22Rv1 (cell line): Measurements from ENCODE around the gene S1PR1.

ENCODE experiments used
- ZFX ChIP-seq: fragments of 450-650 bp; IDR thresholded peaks from 2 replicates; pipeline ENCODE4 v1.6.1; 2017; ENCODE audit warnings: antibody characterized with exemption, borderline replicate concordance
- TF ChIP-seq, protein P1 (sequence below): fragments of 450-650 bp; IDR thresholded peaks from 2 replicates; pipeline ENCODE4 v1.5.1; 2017; ENCODE audit warnings: mild to moderate bottlenecking

DNA sequence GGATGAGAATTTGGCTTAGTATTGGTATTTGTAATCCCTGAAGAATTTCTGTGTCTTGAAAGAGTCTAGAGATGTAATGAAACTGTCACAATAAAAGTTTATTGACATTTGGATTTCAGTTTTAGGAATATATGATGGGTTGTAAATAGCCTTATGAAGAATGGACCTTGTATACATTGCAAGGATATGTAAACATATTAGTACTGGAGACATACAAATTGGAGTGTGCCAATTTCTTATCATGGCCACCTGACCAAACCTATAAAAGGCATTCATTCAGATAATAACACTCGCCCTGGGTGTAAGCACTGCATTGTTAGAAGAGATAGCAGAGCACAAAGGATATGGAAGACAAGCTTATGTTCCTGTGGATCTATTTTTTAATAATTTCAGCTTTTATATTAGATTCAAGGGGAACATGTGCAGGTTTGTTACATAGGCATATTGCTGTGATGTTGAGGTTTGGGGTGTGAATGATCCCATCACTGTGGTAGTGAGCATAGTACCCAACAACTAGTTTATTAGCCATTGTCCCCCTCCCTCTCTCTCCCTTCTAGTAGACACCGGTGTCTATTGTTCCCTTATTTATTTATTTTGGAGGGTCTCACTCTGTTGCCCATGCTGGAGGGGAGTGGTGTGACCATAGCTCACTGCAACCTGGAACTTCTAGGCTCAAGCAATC lies 8.6 kb downstream of the S1PR1 start:
- TF ChIP-seq, protein P1, sequence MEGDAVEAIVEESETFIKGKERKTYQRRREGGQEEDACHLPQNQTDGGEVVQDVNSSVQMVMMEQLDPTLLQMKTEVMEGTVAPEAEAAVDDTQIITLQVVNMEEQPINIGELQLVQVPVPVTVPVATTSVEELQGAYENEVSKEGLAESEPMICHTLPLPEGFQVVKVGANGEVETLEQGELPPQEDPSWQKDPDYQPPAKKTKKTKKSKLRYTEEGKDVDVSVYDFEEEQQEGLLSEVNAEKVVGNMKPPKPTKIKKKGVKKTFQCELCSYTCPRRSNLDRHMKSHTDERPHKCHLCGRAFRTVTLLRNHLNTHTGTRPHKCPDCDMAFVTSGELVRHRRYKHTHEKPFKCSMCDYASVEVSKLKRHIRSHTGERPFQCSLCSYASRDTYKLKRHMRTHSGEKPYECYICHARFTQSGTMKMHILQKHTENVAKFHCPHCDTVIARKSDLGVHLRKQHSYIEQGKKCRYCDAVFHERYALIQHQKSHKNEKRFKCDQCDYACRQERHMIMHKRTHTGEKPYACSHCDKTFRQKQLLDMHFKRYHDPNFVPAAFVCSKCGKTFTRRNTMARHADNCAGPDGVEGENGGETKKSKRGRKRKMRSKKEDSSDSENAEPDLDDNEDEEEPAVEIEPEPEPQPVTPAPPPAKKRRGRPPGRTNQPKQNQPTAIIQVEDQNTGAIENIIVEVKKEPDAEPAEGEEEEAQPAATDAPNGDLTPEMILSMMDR = no peak
- no peak for TF ChIP-seq ZFX
